CD1c-positive myeloid dendritic cell (primary cell): ENCODE data around the gene FTH1.
A peak's percentile ranks its signal among the peaks of the same experiment; 100 is the strongest.

Source experiments
- DNase-seq: peaks from one replicate; pipeline ENCODE4 v3.0.0-alpha.2; 2016; ENCODE audit errors: extremely low spot score

The FTH1 gene

DNA sequence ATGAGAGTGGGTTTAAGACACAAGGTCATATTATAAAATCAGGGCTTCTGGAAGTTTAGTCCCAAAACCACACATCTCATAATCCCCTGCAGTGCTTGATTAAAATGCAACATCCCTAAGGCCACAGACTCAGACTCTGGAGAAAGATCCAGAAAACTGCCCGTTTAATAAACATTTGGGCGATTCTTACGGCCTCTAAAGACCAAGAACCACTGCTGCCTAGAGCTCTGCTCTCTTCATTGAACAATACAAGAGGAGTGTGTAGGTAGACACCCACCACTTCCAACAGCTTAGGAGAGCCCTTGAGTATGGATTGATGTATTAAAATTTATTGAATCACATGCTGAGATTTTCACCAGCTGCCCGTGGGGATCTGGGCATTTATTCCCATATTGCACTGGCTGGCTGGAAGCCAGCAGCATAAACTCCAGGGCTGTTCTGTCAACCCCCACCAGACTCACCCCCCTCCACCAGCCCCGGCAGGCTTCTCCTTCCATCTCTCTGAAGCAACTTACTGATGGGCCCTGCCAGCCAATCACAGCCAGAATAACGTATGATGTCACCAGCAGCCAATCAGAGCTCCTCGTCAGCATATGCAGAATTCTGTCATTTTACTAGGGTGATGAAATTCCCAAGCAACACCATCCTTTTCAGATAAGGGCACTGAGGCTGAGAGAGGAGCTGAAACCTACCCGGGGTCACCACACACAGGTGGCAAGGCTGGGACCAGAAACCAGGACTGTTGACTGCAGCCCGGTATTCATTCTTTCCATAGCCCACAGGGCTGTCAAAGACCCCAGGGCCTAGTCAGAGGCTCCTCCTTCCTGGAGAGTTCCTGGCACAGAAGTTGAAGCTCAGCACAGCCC is 18.0 kb downstream of the FTH1 start:
- peak; percentile 71 for DNase-seq

DNA sequence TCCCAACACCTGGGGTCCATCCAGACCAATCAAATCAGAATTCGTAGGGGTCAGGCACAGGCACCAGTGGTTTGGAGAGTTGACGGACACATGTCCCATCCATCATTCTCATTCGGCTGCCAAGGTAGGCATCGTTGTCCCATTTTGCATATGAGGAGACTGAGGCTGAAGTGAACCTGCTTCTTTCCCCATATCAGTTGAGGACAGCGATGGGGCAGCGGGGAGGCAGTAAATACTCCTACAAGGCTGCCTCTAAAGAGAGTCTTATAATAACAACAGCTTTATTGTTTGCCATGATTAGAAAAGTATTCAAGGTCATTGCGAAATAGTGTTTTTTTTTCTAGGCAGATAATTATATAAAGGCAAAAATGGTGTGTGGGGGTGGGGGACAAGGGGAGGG is 18.9 kb downstream of the FTH1 start:
- DNase-seq = no peak

DNA sequence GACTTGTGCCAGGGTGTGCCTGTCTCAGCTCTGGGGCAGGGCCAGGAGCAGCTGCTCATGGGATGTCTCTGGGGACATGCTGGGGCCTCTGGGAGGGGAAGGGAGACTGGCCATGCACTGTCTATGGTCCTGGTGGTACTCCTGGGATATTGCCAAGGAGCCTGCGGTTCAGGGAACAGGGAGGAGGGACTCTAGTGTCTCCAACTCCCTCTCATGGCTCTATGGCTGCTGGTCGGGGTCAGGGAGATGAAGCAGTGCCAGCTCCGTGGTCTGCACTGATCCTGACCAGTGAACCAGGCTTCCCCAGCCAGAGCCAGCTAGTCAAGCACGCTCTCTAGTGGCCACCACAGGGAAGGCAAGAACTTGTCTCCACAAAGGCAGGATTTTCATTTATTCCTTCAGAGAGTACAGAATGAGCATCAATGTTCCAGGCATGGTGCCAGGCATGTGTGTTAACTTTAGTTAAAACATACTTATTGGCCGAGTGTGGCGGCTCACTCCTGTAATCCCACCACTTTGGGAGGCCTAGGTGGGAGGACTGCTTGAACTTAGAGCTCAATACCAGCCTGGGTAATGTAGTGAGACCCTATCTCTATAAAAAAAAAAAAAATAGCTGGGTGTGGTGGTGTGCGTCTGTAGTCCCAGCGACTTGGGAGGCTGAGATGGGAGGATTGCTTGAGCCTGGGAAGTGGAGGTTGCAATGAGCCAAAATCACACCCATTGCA is 19.8 kb downstream of the FTH1 start:
- peak; percentile 84 for DNase-seq

DNA sequence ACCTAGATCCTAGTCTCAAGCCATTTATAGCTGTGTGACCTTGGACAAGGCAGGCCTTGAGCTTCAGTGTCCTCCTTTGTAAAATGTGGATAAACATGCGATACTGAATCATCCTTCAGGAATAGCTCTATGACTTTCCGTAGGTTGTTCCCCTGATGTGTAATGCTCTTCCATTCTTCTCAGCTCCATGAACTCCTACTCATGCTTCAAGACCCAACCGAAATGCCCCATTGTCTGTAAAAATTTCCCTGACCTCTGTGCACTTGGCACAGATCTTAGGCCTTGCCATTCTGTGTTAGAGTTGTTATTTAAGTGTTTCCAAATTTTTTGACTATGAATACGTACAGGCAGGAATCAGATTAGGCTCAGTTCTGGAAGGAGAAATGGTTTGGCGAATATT is 20.5 kb downstream of the FTH1 start:
- DNase-seq = no peak

DNA sequence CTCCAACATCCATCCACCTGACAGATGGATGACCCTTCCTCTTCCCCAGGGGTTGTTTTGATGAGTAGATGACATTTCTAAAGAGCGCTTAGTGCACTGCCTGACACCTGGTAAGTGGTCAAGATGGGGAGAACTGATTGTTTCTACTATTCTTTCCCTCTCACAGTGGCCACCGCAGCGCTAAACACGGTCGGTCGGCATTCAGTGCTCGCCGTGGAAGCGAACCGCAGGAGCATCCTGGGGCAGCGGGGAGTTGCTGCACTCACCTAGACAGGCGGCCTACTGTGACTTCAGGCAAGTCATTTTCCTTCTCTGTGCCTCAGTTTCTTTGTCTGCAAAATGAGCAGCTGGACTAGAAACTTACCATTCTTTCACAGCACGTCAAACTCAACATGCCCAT is 22.2 kb downstream of the FTH1 start:
- DNase-seq = no peak

DNA sequence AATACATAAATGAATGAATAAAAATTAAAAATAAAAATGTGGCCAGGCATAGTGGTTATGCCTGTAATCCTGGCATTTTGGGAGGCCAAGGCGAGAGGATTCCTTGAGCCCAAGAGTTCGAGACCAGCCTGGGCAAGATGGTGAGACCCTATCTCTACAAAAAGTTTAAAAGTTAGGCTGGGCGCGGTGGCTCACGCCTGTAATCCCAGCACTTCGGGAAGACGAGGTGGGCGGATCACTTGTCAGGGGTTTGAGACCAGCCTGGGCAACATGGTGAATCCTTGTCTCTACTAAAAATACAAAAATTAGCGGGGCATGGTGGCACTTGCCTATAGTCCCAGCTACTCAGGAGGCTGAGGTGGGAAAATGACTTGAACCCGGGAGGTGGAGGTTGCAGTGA is 27.0 kb downstream of the FTH1 start:
- DNase-seq = no peak

DNA sequence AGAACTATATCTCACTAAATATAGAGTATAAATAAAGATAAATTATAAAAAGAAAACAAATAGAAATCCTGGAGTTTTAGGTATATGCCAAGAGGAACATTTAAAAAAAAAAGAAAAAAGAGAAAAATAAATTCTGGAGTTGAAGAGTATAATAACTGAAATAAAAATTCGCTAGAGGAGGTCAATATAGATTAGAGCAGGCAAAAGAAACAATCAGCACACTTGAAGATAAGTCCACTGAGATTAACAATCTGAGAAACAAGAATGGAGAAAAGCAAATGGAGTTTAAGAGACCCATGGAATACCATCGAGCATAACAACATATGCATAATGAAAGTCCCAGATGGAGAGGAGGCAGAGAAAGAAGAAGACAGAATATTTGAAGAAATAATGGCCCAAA is 31.6 kb downstream of the FTH1 start:
- DNase-seq = no peak

DNA sequence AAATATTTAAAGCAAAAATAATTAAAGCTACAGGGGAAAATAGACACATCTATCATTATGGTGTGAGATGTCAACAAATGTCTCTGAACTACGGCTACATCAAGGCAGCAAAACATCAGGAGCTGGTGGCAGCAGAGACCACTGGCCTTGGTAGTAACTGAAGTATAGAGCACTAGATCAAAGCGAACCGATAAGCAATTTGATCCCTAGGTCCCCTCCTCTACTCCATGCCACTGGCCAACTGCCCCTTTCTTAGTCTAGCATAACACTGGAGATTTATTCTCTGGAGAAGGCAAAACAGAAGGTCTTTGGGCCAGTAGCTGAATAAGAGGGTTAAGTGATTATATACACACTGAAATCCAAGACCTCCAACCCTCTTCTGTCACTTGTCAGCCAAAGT is 36.5 kb downstream of the FTH1 start:
- no peak for DNase-seq

DNA sequence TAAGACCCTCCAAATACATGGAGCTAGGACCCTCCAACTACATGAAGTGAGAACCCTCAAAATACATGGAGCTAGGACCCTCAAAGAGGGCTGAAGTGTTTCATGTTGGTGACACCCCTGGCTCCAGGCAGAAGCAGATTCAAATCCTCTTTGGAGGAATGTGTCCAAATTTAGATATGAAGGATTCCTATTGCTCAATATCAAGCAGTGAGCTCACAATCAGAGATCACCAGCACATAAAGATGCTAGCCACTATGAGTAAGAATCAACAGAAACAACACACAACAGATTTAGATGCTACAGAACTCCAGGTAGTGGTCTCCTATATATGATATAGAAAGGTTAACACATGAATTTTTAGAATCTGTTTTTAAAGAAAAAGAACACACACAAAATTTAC is 38.8 kb downstream of the FTH1 start:
- no peak for DNase-seq

DNA sequence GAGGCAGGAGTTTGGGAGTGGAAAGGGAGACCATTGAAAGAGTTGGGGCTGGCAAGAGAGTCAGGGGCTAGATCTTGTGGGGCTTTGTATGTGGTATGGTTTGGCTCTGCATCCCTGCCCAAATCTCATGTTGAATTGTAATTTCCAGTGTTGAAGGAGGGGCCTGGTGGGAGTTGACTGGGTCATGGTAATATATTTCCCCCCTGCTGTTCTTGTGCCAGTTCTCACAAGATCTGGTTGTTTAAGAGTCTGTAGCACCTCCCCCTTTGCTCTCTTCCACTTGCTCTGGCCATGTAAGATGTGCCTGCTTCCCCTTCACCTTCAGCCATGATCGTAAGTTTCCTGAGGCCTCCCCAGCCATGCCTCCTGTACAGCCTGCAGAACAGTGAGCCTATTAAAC is 39.9 kb downstream of the FTH1 start:
- DNase-seq = no peak

DNA sequence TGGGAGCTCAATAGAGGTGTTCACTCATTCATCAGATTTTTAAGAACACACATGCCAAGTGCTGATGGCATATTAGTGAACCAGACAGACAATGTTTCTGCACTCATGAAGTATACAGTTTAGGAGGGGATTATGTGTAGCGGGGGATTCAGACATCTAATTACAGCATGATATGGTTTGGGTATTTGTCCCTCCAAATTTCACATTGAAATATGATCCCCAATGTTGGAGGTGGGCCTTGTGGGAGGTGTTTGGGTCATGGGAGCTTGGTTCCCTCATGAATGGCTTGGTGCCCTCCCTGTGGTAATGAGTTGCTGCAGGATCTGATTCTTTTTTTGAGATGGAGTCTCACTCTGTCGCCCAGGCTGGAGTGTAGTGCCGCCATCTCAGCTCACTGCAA is 41.2 kb downstream of the FTH1 start:
- DNase-seq = no peak

DNA sequence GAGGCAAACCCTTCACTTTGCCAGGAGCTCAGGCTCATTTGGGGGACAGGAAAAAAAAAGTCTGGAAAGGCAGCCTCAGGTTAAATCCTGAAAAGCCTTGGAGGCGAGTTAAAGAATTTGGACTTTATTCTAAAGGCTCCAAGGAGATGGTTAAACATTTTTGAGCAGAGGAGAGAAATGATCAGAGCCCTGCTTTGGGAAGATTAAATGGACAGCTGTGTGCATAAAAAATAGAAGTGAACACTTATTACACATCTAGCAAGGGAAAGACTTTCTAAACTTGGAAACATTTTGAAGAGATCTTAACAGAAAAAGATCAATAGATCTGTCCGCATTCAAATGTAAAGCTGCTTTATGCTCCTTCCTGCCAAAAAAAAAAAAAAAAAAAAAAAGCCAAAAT is 41.7 kb downstream of the FTH1 start:
- no peak for DNase-seq

DNA sequence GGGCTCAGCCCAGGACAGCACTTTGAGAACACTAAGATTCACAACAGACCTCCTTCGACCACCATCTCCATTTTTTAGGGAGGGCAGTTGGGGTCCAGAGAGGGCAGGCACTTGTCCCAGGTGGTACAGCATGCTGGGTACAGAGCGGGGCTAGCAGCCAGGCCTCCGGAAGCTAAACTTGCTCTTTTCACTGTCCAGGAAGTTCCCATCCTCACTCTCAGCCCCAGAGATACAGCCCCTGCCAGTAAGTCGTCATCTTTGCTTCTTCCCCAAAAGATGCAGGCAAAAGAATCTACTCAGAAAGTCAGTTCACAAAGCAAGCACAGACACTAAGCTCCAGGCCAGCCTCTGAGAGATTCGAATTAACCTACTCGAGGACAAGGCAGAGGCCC is 43.4 kb downstream of the FTH1 start:
- DNase-seq = no peak

DNA sequence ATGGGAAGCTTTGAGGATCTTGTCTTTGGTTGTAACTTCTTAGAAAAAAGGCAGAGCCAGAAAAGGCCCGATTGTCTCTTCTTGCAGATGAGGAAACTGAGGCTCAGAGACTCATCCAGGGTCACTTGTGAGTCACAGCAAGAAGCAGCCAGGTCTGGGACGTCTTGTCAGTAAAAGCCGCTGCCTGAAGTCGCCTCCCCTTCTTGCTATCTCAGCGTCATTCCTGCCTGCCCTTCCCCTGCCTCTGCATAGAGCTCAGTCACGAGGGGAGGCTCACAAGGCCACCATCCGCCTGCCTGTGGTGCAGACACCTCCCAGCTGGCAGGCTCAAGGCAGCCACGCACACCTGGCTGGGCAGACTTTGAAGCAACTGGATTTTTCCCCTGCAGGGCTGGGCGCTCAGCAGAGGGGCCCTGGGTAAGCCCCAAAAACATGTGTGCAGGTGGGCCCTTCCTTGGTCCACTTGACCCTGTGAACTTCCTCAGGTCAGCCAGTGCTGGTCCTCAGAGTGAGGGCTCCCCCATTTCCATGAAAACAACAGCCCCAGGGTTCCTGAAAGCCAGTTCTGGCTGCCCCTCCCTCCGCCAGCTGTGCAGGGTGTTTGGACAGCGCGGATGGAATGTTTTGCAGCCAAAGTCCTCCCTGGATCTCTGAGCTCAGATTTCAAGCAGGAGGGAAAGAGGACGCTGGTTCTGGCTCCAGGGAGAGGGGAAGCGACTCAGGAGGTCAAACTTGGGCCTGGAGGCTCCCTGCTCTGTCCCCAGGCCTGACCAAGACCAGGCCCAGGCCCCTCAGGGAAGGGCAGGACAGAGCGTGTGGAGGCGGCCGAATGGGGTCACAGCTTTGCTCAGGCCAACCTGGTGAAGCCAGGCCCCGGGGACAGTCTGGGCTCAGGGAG is 44.0 kb downstream of the FTH1 start:
- no peak for DNase-seq

DNA sequence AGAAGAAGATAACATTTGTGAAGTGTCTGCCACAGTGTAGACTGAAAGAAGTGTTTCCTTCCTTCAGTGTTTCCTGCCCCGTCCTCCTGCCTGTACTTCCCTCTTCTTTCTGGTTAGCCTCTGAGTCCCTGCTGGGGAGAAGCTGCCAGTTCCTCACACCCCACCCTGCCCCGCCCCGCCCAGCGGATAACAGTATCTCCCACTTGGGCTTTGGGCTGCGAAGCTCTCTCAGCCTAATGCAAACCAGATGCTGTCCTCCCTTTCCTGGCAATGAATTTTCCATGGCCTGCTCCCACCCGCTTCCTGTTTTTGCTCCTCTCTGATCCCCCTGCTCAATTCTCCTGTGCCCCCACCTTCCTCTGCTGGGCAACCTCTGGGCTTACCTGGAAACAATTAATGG is 44.9 kb downstream of the FTH1 start:
- DNase-seq = peak; percentile 59

DNA sequence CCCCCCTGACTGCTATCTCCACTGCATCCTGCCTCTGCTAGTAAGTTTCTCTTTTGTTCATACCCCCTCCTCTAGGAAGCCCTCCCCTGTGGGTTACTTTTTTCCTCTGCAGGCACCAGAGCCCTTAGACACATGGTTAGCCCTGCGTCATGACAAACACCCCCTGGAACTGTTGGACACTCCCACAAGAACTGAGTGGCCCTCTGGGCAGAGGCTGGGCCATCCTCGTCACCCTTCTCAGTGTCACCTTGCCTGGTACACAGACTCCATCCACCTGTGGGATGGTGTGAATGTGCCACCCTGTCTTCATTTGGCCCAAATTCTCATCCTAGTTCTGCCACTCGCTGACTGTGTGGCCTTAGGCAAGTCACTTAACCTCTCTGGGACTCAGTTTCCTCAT is 46.0 kb downstream of the FTH1 start:
- no peak for DNase-seq

DNA sequence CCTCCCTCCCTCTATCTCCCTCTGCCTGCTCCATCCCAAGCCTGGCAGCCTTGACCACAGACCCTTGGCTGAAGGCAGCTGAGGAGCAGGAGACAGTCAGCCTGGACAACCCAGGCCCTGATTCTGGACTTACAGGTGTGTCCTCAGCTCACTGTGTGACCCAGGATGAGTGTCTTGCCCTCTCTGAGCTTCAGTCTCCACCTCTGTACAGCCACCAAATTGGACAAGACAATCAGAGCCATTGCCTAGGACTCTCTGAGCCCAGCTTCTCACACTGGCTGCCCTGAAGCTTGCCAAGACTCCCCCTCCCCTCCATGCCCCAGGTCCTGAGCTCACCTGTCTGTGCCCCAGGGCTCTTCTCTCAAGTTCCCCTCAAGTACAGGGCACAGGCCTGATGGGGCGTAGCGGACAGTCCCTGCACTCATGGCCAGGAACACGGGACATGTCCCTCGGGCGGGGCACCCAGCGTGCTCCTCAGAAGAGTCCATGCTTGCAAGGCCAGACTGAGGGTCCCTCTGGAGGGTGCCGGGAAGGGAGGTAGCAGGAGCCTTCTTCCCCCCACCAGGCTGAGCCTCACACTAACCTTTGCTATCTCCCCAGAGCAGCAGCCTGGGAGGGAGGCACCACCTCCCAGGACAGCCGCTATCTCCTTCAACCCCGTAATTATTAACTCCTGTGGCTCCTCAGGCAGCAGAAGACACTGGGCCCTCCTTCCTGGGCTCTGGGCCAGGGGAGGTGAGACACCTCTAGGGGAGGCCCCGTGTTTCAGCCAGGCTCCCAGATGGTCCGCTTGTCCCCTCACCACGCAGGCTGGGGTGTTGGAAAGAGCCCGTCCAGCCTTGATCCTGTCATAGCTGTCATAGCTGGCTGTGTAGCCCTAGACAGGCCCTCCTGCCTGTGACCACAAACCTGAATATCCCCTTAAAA is 47.5 kb downstream of the FTH1 start:
- no peak for DNase-seq

DNA sequence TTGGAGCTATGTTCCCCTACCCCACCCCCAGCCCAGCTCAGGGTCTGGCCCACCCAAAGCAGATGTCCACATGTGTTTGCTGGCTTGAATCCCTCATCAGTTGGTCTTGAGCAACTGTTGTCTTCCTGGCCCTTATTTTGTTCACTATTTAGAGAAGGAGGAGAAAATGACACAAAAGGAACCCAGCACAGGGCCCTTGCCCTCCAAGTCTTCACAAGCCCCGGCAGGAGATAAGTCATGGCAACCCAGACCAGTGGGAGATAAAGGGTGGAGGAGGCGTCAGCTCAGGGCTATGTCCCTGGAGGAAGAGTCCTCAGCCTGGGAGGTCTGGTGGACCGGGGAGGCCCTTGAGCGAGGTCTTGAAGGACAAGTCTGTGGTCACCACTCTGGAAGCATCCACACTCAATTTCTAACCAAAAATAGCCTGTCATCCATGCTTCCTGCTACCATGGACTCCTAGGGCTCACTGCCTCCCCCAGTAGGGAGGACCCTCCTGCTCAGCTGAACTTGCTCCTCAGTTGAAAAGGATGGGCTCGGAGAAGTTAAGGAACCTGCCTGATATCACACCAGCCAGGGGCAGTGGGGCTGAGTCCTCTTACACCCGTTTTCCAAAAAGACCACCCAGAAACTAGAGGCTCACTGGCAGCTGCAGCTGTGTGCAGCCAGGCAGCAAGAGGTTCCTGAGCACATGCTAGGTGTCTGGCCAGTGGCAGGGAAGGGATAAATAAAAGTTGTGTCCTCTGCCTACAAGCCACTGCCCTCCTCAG is 48.3 kb downstream of the FTH1 start:
- no peak for DNase-seq

DNA sequence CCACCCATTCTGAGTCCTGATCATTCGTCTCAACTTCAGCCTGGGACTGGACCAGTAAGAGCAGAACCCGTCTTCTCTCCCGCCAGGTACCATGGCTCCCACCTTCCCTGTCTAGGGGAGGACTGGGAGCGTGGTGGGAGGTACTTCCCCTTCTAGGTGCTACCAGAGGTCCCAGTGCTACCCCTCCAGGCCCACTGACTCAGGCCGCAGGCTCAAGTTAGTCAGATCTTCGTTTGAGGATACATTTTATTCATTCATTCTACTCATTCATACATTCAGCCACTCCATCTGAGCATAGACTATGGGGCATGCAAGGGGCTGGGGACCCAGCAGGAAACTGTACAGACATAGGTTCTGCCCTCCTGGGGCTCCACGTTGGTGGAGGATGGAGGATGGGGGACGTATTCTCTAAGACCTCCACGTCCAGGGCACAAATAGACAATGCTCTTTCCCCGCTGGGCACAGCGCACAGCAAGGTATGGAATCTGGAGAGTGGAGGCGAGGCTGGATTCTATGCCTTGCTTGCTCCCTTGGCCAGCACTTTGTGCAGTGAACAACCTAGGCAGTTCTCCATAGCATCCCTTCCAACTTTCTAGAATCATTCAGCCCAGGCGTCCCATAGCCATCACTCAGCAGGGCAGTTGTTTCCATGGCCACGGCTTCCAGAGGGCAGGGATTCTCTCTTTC is 49.0 kb downstream of the FTH1 start:
- no peak for DNase-seq
